Measurements from ENCODE around the gene USP2. TPM values are rescaled to one million over a fixed set of nuclear protein-coding genes. Genes with fewer than 3 reads are reported as not detected.

Gene USP2
- polyA plus RNA-seq, 1 donor (not counting 4 experiments of a cell fraction or from before 2014, with no cell fraction given): 0.35 TPM

GRCh38 chr11:119422809-119423508, 41.5 kb upstream of the USP2 start, which contains the start of gene THY1:
THY1 (minus strand) TSS chr11:119423172; CDS start chr11:119420905, 2,267 bp downstream.
- H3K4me3 ChIP-seq (ENCODE audit: control insufficient read depth in 2 of 3, extremely low read depth in 1 of 3, insufficient read depth in 2 of 3, low read depth in 1 of 3, low read length in 3 of 3): peak within 1 kb of the TSS; percentile 11 to 47 (median 13)
- TF ChIP-seq CTCF (optimal IDR thresholded peaks at IDR 0.05 in 1 of 3, IDR thresholded peaks at IDR 0.05 in 1 of 3, conservative IDR thresholded peaks at IDR 0.05 in 1 of 3; ENCODE audit: extremely low read depth in 1 of 3, insufficient read depth in 2 of 3, low read length in 3 of 3): no peak
- no peak for TF ChIP-seq EZH2 (IDR thresholded peaks at IDR 0.05; ENCODE audit: low read length)
- peak within 1 kb of the TSS; percentile 36 for H2AFZ ChIP-seq (ENCODE audit: control insufficient read depth, low read length)
- no peak for FAIRE-seq
- H3K4me1 ChIP-seq (ENCODE audit: control insufficient read depth, extremely low read depth, insufficient read depth, low read length): peaks cover 13% of the 10 kb centered on the region
- no peaks in the 10 kb centered on the region for H3K9me3 ChIP-seq (ENCODE audit: control insufficient read depth, low read depth, low read length)
- H3K4me2 ChIP-seq (ENCODE audit: control insufficient read depth, extremely low read depth, insufficient read depth, low read depth, low read length): peak within 1 kb of the TSS; percentile 63
- no peak within 1 kb of the TSS for H3K27ac ChIP-seq (ENCODE audit: control insufficient read depth, insufficient read depth, low read length)
- no peaks in the 10 kb centered on the region for H3K36me3 ChIP-seq (ENCODE audit: control insufficient read depth in 2 of 2, extremely low read depth in 1 of 2, insufficient read depth in 2 of 2, low read length in 2 of 2)
- no peaks in the 10 kb centered on the region for H3K79me2 ChIP-seq (ENCODE audit: control insufficient read depth, insufficient read depth, low read length)
- H3K27me3 ChIP-seq (ENCODE audit: control insufficient read depth, extremely low read depth, insufficient read depth, low read length): peaks cover 39% of the 10 kb centered on the region
- no peak within 1 kb of the TSS for H3K9ac ChIP-seq (ENCODE audit: control insufficient read depth, extremely low read depth, insufficient read depth, low read length)
- dilution Hi-C loops (cut with MboI; ENCODE audit: extremely low pct_ligation_motif_present, low sequenced_read_pairs): no loop called here
- DNase-seq (ENCODE audit: low read depth, low spot score): no peak
- no peaks in the 10 kb centered on the region for H4K20me1 ChIP-seq (ENCODE audit: control insufficient read depth, extremely low read depth, insufficient read depth, low read length)
- H3K9me1 ChIP-seq (ENCODE audit: control insufficient read depth, extremely low read depth, insufficient read depth, low read length): no peaks in the 10 kb centered on the region

- Histone ChIP-seq H2AFZ (ENCODE audit: control insufficient read depth, low read length) (peak overlapping the region; percentile 36), H3K27ac (ENCODE audit: control insufficient read depth, insufficient read depth, low read length) (no peak overlapping the region), H3K27me3 (ENCODE audit: control insufficient read depth, extremely low read depth, insufficient read depth, low read length) (peaks cover 39% of the 10 kb centered on the region), H3K36me3 (ENCODE audit: control insufficient read depth in 2 of 2, extremely low read depth in 1 of 2, insufficient read depth in 2 of 2, low read length in 2 of 2) (no peaks in the 10 kb centered on the region), H3K4me1 (ENCODE audit: control insufficient read depth, extremely low read depth, insufficient read depth, low read length) (peaks cover 21% of the 10 kb centered on the region), H4K20me1 (ENCODE audit: control insufficient read depth, extremely low read depth, insufficient read depth, low read length) (no peaks in the 10 kb centered on the region), H3K4me2 (ENCODE audit: control insufficient read depth, extremely low read depth, insufficient read depth, low read depth, low read length) (peak overlapping the region; percentile 63), H3K4me3 (ENCODE audit: control insufficient read depth in 2 of 3, extremely low read depth in 1 of 3, insufficient read depth in 2 of 3, low read depth in 1 of 3, low read length in 3 of 3) (peak overlapping the region; percentile 11 to 47 (median 13)), H3K9ac (ENCODE audit: control insufficient read depth, extremely low read depth, insufficient read depth, low read length) (no peak overlapping the region), H3K9me1 (ENCODE audit: control insufficient read depth, extremely low read depth, insufficient read depth, low read length) (no peaks in the 10 kb centered on the region), H3K79me2 (ENCODE audit: control insufficient read depth, insufficient read depth, low read length) (no peaks in the 10 kb centered on the region), H3K9me3 (ENCODE audit: control insufficient read depth, low read depth, low read length) (no peaks in the 10 kb centered on the region)
- dilution Hi-C loops (cut with MboI; ENCODE audit: extremely low pct_ligation_motif_present, low sequenced_read_pairs): no loop called here
- TF ChIP-seq EZH2 (IDR thresholded peaks at IDR 0.05; ENCODE audit: low read length) (peak; percentile 47), CTCF (optimal IDR thresholded peaks at IDR 0.05 in 1 of 3, IDR thresholded peaks at IDR 0.05 in 1 of 3, conservative IDR thresholded peaks at IDR 0.05 in 1 of 3; ENCODE audit: extremely low read depth in 1 of 3, insufficient read depth in 2 of 3, low read length in 3 of 3) (no peak)
- DNase-seq (ENCODE audit: low read depth, low spot score): no peak
- no peak for FAIRE-seq
Observed at GRCh38 chr11:119421941-119422808, 40.7 kb upstream of the USP2 start.
